ENCODE results near the gene ABI3BP. TPM values are rescaled to one million over a fixed set of nuclear protein-coding genes. Genes with fewer than 3 reads are reported as not detected.

The ABI3BP gene
- total RNA-seq, 4 donors from 2014 or later: 37.4 to 155 (median 112) TPM

- TF ChIP-seq, protein P1, sequence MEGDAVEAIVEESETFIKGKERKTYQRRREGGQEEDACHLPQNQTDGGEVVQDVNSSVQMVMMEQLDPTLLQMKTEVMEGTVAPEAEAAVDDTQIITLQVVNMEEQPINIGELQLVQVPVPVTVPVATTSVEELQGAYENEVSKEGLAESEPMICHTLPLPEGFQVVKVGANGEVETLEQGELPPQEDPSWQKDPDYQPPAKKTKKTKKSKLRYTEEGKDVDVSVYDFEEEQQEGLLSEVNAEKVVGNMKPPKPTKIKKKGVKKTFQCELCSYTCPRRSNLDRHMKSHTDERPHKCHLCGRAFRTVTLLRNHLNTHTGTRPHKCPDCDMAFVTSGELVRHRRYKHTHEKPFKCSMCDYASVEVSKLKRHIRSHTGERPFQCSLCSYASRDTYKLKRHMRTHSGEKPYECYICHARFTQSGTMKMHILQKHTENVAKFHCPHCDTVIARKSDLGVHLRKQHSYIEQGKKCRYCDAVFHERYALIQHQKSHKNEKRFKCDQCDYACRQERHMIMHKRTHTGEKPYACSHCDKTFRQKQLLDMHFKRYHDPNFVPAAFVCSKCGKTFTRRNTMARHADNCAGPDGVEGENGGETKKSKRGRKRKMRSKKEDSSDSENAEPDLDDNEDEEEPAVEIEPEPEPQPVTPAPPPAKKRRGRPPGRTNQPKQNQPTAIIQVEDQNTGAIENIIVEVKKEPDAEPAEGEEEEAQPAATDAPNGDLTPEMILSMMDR (IDR thresholded peaks at IDR 0.05): no peak
- DNase-seq (ENCODE audit: low spot score) (no peak), ATAC-seq (ENCODE audit: low FRiP score) (no peak)
These were observed 161.6 kb downstream of the ABI3BP start for GRCh38 chr3:100831629-100832028.

DNA sequence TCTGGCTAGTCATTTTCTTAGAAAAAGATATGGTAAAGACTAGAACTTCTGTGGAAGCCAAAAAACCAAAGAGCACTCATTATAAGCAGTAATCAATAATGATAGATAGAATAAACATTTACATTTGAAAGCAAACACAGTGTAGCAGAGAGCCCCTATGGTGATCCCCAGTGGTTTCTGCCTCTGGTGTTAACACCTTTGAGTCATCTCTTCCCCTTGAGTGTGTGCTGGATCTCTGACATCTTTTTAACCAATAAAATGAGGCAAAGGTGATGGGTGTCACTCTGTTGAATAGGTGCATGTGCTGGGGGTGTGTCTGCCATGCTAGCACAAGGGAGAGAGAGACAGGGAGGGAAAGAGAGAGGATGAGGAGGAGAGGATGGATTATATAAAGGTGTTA lies 162.3 kb downstream of the ABI3BP start:
- DNase-seq (ENCODE audit: low spot score): no peak
- TF ChIP-seq, protein P1 (IDR thresholded peaks at IDR 0.05): no peak
- no peak for ATAC-seq (ENCODE audit: low FRiP score)

DNA sequence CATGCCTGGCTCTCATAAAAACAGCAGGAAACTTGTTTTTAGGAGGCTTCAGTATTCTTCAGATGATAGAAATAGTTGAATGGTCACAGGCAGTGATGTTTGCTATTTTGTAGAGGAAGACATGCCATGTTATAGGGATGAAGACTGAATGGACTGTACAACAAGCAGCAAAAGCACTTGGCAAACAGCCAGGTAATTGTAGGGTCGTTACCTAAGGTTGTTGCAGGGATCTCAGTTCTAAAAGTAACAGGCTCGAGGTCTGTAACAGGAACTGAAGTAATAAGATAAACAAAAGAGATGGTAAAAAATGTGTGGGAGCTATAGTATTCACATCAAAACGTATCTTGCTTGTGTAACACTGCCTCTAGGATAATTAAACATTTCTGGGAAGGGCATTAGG lies 167.6 kb downstream of the ABI3BP start:
- ATAC-seq (ENCODE audit: low FRiP score): no peak
- TF ChIP-seq, protein P1 (IDR thresholded peaks at IDR 0.05): no peak
- no peak for DNase-seq (ENCODE audit: low spot score)

DNA sequence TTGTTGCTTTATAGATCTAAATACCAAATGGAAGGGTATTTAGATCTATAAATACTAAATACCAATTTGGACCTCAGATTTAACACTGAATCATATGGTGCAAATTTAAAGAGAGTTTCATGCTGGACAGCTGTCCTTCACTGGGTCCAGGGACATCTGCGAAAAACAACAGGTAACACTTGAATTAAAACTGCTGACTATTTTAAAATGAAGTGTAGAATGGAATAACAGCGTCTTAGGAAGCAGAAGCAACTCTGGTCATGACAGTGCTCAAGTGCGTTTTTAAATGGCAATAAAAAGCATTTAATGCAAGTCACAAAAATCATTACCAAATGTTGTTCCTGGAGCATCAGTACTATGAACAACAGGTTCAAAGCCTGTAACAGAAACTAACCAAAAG lies 177.6 kb downstream of the ABI3BP start:
- TF ChIP-seq, protein P1 (IDR thresholded peaks at IDR 0.05): no peak
- ATAC-seq (ENCODE audit: low FRiP score) (no peak), DNase-seq (ENCODE audit: low spot score) (no peak)

- TF ChIP-seq, protein P1 (IDR thresholded peaks at IDR 0.05): no peak
- no peak for ATAC-seq (ENCODE audit: low FRiP score)
- DNase-seq (ENCODE audit: low spot score): no peak
These were observed 179.4 kb downstream of the ABI3BP start for GRCh38 chr3:100813828-100814227.

DNA sequence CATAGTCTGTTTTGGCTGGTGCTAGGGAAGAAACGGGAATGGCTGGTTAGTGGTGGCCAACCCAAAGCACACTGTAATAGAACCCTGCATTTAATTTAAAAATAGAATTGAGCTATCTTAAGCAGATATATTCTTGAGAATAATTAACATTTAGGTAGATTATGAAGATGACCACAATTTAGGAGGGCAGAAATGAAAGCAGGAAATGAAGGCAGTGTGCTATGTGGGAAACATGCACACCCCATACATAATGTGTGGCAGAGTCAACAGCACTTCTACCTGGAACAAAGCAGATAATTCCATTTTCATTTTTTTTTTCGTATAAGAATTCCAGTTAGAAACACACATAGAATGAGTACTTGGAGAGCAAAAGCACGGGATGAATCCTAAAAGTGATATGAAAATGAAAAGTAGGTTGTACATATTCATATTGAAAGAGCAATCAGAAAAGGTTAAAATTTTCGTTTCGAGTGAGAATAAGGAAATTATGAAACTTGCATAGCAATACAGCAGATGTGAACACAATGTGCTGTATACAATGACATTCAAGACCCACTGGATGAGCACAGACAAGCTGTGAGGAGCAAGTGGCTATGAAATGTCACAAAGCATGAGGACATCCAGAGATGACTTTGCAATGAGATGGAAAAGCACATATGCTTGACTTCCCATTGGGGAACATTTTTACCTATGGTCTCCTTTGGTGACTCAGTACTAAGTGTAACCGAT lies 181.3 kb downstream of the ABI3BP start:
- TF ChIP-seq, protein P1 (IDR thresholded peaks at IDR 0.05): no peak
- DNase-seq (ENCODE audit: low spot score) (no peak), ATAC-seq (ENCODE audit: low FRiP score) (no peak)

GRCh38 chr3:100810671-100811070 lies 182.6 kb downstream of the ABI3BP start:
- DNase-seq (ENCODE audit: low spot score) (no peak), ATAC-seq (ENCODE audit: low FRiP score) (no peak)
- TF ChIP-seq, protein P1 (IDR thresholded peaks at IDR 0.05): no peak
